DMS53 (cell line): Measurements from ENCODE around the gene CRK.
"Not testable (repeated sequence)": the region's sequence is repeated elsewhere in the genome, so short reads cannot be mapped to it uniquely, and the experiment has no call there.

Source experiments
- DNase-seq: peaks from one replicate; lab custom pipeline; 2025; lab: John Stamatoyannopoulos, UW

The CRK gene

DNA sequence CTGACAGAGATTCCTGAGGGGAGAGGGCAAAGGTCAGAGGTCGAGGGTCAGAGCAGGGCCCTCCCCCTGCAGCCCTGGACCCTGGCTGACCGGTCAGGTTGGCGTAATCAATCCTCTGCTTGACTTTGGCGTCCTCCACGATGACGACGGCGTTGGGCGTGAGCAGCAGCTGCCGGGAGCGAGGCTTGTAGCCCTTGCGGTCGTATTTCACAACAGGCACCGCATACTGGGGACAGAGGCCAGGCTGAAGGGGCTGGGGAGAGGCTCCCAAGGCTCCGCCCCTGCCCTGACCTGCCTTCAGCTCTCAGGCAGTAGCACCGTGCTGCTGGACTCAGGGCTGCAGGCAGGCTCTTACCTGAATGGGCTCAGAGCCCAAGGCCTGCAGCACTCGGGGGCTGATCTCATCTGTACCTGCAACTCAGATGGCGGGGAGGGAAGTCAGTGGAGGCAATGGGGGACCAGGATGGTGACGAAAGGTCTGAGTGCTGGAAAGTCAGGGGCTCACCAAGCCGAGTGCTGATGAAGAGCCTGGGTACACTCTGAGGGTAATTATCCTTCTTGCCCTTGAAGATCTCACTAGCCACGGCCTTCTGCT is 12.0 kb upstream of the CRK start:
- DNase-seq = no peak

DNA sequence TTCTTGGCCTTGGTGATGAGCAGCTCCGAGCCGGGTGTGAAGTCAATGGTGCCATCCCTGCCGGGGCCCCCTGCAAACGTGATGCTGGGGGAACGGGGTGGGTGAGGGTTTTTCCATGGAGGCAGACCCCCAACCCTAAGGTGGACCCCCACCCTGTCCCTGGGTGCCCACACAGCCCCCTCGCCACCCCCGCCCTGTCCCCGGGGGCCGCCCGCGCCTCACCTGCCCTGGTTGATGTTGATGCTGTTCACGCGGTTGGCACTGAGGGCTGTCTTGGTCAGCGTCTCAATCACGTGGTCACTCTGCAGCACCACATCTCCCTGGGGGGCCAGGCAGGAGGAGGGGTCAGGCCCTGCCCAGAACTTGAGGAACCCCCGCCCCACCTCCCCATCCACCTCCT is 11.2 kb upstream of the CRK start:
- no peak for DNase-seq

DNA sequence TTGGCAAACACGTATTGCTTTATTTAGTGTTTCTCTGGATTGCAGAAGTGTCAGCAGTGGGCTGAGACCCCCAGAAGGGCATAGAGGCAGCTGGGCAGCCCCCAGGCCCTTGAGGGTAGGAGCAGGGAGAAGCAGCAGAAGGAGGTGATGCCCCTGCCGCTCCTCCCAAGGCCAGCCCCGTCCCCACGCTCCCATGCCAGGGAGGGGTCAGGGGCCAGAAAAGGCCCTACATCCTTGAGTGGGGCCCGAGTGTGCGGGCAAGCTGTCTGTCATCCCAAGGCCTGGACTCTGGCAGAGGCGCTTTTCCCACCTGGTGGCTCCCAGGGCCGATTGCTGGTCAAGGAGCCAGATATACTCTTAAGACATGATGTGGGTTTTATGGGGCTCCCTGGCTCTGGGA is 8.2 kb upstream of the CRK start:
- no peak for DNase-seq

DNA sequence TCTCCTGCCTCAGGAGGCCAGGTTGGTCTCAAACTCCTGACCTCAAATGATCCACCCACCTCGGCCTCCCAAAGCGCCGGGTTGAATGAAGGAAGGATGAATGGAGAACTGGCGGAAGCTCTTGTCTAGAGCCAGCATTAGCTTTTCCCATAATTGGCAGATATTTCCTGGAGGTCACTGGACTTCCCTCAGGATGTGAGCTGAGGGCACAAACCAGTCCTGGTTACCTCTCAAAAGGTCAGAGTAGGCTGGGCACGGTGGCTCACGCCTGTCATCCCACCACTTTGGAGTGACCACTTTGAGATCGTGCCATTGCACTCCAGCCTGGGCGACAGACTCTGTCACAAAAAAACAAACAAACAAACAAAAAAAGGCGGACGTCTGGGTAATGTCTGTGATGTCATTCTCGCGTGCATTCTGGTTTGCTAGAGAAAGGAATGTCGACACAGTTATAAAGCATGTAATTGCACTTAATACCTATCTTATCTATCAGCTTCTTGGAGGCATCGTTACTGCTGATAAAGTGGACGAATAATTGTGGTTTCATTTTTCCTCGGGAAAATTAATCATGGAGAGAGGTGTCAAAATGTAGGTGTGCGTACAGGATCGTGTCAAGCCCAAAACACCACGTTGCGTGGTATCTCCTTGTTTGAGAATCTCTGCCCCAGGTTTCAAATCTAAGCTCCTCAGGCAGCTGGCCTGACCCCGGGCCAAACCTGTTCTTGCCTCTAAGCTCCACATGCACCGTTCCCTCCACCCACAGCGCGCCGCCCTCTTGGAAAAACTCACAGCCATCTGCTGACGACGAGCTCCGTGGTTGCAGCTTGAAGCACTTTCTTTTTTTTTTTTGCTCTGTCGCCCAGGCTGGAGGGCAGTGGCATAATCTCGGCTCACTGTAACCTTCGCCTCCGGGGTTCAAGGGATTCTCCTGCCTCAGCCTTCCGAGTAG is 6.4 kb upstream of the CRK start:
- peak; percentile 84 for DNase-seq

DNA sequence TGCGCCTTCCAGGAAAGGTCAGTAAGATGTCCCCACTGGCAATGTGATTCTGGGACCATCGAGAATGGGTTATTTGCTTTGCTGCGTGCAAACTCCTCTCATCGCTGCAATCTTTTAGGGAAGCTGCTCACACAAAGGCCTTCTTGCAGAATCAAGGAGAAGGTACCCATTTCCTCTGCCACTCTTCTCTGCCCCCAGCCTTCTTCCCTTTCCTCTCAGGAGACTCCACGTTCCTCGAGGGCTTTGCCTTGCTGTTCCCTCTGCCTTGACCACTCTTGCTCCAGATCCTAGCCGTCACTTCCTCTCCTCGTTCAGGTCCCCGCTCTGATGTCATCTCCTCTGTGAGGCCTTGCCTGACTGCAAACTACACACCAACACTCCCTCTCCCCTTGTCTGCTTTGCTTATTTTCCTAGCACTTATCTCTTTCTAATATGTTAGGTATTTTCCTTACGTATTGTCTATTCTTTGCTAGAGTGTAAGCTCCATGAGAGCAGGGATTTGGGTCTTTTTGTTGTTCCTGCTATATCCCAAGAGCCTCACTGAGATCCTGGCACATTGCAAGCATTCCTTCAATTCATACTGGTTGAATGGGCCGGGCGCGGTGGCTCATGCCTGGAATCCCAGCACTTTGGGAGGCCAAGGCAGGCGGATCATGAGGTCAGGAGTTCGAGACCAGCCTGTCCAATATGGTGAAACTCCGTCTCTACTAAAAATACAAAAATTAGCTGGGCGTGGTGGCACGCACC is 5.3 kb upstream of the CRK start:
- DNase-seq = peak; percentile 20

DNA sequence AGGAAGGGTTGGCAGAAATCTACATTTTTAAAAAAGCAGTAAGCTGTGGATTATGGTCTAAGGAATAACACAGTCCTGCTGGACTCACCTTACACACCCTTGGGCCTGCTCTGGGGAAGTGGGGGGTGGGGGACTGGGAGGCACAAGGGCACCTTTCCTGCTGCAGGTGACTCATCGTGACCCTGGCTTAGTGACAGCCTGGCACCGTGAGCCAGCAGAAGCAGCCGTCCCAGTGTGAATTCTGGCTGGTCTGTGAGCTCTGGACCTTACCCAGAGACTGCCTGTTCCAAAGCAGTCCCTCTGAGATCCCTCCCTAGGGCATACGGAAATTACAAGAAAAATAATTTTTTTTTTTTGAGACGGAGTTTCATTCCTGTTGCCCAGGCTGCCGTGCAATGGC is 4.2 kb upstream of the CRK start:
- peak; percentile 81 for DNase-seq

DNA sequence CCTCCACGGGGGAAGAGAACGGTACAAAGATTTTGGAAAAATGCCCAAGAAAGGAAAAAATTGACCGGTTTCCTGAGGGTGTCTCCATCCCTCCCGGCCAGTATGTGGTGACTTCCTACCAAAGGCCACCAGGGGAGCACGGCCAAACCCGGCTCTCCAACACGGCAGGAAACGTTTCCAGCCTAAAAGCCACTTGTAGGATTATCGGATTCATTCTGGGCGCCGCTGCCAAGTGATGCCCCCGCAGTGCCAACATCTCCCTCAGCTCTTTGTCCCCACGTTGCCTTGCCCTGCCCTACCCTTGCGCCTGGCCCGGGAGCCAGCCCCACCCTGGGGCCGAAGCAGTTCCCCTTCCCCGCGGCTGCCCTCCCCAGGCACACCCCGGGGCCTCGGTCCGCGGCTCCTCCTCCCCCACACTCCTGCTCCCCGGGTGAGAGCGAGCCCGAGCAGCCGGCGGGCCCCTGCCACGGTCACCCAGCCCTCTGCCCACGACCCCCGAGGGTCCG is 688 bp downstream of the CRK start:
- DNase-seq = peak; percentile 80

DNA sequence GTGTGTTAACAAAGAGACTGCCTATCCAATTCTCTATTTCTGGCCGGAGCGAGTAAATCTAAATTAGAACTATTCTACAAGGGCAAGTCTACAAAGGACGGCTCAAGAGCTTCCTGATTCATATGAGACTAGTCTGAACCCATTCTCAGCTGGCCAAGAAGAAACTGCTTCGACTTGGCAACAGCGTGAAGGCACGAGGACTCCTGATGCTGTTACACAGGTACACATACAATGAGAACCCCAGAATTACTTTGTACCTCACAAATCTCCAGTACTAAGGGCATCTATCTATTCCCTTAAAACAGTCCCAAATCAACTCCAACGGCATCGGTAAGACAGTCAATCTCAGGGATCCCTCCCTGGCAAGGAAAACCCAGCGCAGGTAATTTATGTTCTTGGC is 1.5 kb downstream of the CRK start:
- DNase-seq = no peak

DNA sequence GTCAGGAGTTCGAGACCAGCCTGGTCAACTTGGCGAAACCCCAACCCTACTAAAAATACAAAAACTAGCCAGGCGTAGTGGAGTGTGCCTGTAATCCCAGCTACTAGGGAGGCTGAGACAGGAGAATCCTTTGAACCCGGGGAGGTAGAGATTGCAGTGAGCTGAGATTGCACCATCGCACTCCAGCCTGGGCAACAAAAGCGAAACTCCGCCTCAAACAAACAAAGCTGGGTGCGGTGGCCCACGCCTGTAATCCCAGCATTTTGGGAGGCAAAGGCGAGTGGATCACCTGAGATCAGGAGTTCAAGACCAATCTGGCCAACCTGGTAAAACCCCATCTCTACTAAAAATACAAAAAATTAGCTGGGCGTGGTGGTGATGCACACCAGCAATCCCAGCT is 2.3 kb downstream of the CRK start:
- DNase-seq = not testable (repeated sequence)

DNA sequence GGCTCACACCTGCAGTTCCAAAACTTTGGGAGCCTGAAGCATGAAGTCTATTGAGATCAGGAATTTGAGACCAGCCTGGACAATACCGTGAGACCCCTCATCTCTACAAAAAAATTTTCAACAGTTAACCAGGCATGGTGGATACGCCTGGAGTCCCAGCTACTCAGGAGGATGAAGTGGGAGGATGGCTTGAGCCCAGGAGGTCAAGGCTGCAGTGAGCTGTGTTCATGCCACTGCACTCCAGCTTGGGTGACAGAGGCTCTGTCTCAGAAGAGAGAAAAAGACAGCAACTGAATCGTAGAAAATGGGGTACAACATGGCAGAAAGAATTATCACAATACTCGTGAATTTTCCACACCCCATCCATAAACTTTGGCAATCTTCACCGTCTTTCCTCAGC is 3.2 kb downstream of the CRK start:
- no peak for DNase-seq

DNA sequence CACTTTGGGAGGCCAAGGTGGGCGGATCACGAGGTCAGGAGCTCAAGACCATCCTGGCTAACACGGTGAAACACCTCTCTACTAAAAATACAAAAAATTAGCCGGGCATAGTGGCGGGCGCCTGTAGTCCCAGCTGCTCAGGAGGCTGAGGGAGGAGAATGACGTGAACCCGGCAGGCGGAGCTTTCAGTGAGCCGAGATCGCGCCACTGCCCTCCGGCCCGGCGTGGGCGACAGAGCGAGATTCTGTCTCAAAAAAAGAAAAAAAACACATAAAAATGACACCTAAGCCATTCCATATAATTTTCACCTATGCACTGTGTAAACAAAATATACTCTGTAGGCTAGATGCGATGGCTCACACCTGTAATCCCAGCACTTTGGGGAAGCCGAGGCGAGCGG is 5.8 kb downstream of the CRK start:
- not testable (repeated sequence) for DNase-seq

DNA sequence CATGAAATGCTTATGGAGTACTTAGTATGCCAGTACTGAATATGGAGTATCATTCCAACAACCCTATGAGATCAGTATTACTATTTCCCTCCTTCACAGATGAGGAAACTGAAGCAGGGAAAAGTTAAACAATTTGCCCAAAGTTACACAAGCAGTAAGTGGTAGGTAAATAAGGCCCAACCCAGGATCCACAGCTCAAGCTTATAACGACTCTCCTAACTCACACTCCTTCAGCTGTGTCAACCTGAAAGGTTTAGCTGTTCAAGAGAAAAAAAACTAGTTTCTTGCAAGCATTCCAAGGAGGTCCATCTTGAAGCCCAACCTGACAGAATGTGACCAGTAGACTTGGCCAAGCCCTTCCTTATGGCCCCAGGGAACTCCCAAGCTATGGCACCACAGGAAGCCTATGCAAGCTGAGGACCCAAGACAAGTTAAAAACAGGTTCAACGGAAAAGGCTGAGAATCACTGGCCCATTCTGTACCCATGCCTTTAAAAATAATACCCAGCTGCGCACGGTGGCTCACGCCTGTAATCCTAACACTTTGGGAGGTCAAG is 6.5 kb downstream of the CRK start:
- DNase-seq = no peak

DNA sequence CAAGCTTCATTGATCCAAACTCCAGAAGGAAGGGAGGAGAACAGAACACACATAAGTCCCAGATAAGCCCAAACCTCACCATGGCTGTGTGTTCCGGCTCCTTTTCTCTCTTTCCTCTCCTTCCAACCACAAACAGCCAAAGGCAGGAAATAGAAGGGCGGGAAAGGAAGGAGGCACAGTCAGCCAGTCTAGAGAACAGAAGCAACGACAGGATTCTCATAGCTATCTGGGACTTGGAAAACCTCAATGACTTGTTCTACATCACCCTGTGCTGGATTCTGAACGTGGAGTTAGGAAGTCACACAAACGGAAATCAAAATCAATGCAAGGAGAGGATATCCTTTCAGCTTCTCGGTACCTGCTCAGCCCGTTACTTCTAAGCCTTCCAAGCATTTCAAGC is 9.0 kb downstream of the CRK start:
- DNase-seq = no peak

DNA sequence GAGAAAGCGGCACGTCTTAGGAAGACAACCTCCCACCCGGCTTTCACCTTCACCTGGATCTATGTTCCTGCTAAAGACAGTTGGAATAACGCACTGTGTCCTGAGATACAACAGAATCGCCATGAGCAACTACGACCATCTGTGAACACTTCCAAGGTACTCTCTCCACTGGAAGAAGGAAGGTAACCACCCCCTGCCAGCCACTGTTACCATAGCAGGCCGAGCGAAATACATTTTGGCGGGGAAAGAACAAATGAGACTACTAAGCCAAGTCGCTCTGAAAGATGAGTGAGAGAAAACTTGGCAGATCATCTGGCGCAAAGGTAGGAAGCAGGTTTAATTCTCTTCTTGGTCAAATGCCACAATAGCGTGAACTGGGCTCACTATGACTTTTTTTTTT is 9.8 kb downstream of the CRK start:
- DNase-seq = no peak

DNA sequence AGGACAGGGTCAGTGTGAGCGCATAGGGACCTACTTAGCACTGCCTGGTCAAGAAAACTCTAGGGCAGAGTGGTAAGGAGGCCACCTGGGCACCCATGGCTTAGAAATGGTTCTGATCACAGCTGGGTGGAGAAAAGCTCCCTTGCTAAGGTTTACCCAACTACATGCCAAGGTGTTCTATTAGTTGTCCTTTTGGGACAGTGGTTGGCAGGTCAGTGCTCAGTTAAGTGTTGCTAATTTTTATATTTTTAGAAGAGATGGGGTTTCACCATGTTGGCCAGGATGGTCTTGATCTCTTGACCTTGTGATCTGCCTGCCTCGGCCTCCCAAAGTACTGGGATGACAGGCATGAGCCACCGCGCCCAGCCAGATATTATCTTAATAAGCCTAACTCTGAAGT is 10.3 kb downstream of the CRK start:
- not testable (repeated sequence) for DNase-seq

DNA sequence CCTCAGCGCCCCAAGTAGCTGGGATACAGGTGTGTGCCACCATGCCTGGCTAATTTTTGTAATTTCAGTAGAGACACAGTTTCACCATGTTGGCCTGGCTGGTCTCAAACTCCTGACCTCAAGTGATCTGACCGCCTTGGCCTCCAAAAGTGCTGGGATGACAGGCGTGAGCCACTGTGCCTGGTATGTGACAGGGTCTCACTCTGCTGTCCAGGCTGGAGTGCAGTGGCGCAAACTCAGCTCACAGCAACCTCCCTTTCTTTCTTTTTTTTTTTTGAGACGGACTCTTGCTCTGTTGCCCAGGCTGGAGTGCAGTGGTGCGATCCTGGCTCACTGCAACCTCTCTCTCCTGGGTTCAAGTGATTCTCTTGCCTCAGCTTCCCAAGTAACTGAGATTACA is 13.3 kb downstream of the CRK start:
- DNase-seq = not testable (repeated sequence)

DNA sequence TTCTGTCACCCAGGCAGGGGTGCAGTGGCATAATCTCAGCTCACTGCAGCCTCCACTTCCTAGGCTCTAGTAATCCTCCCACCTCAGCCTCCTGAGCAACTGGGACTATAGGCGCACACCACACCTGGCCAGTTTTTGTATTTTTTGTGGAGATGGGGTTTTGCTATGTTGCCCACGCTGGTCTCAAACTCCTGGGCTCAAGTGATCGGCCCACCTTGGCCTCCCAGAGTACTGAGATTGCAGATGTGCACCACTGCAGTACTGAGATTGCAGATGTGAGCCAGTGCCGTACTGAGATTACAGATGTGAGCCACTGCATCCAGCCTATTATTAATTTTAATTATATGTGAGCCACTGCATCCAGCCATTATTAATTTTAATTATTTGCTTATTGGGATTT is 13.8 kb downstream of the CRK start:
- DNase-seq = no peak

DNA sequence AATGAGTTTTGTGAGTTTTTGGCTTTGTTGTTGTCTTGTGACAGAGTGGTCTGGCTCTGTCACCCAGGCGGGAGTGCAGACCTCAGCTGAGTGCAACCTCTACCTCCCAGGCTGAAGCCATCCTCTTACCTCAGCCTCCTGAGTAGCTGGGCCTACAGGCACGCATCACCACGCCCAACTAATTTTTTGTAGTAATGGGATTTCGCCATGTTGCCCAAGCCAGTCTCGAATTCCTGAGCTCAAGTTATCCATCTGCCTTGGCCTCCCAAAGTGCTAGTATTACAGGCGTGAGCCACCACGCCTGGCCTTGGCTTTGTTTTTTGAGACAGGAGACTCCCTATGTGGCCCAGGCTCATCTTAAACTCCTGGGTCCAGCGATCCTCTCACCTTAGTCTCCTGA is 15.1 kb downstream of the CRK start:
- no peak for DNase-seq

DNA sequence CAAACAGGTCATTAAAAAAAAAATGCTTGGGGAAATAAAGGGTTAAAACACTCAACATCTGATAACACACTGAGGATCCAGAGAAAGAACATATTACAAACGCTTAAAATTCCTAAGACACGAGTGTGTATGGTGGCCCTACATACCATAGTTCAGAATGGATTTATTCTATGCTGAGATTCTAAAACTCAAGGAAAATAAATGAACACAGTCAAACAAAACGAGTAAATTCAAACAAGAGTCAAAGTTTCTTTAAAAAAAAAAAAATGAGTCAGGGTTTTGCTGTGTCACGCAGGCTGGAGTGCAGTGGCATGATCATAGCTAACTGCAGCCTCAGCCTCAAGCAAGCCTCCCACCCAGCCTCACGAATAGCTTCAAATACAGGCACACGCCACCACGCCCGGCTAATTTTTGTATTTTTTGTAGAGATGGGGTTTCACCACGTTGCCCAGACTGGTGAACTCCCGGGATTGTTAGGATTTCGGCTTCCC is 17.4 kb downstream of the CRK start:
- no peak for DNase-seq

DNA sequence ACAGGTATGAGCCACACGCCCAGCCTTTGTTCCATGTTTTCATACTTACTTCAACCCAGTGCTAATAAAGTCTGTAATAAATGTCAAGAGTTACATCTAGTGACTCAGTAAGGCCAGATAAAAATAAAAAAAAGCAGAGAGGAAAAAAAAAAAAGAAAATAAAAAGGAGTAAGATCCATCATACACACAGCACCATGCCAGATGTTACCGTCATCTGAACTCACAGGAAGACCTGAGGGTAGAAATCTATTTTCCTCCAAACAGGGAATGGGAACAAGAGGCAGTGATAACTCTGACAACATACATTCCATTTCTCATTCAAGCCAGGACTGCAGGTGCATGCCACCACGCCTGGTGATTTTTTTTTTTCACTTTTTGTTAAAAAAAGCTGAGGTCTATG is 20.7 kb downstream of the CRK start:
- DNase-seq = no peak

DNA sequence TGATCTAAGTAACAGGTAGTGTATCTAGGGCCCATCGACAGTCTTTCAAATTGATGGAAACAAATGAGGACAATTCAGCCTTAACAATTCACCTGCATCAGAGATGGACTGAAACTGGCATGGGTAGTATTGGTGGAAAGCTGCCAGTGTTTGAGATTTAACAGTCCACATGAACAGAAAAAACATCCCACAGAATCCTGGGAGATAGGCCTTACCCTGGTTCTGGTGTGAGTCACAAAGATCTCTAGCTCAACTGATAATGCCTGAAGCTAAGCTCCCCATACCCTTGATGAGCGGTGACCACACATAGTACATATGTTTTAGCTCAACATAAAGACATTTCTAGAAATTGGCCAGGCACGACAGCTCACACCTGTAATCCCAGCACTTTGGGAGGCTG is 21.9 kb downstream of the CRK start:
- DNase-seq = no peak

DNA sequence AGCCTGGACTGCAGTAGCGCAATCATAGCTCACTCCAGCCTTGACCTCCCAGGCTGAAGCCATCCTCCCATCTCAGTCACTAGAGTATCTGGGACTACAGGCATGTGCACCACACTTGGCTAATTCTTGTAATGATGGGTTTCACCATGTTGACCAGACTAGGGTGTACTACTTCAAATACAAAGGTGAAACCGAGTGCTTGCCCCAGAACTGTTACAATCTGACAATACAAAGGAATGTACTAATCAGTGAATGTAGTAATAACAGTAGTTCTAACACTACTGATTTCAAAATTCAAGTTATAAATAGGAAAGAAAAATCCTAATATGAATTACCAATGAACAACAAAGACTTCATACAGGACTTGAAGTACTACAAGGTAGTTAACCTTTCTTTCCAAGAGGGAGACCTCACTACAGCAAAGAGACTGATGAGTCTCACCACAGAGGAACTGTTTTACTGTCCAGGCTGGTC is 24.4 kb downstream of the CRK start:
- no peak for DNase-seq
